Smooth muscle cell (in vitro differentiated cells): ENCODE results near the gene MTRR. TPM values are rescaled to one million over a fixed set of nuclear protein-coding genes. Genes with fewer than 3 reads are reported as not detected.

Experiments
- DNase-seq: peaks from one replicate; lab custom pipeline; 2025; ENCODE audit not compliant: unreplicated experiment; lab: John Stamatoyannopoulos, UW
- H2AFZ ChIP-seq: fragments of 200-600 bp; sonication (generic); 2 replicates; pipeline ENCODE4 v1.6.0; 2016; ENCODE audit warnings: antibody characterized with exemption, low read depth, mild to moderate bottlenecking
- H3F3A ChIP-seq: fragments of 200-600 bp; sonication (generic); 2 replicates; pipeline ENCODE4 v1.6.0; 2017; ENCODE audit warnings: antibody characterized with exemption, low read depth
- H3K27ac ChIP-seq: fragments of 200-600 bp; sonication (generic); 2 replicates; pipeline ENCODE4 v1.5.1; 2016; ENCODE audit warnings: low read depth, mild to moderate bottlenecking
- H3K27me3 ChIP-seq: fragments of 200-600 bp; sonication (generic); 2 replicates; pipeline ENCODE4 v1.6.1; 2016; ENCODE audit warnings: low read depth, mild to moderate bottlenecking
- H3K36me3 ChIP-seq: fragments of 200-600 bp; sonication (generic); 2 replicates; pipeline ENCODE4 v1.5.1; 2016; ENCODE audit warnings: low read depth
- H3K4me1 ChIP-seq: fragments of 200-600 bp; sonication (generic); 2 replicates; pipeline ENCODE4 v1.5.1; 2016; ENCODE audit warnings: low read depth
- H3K4me2 ChIP-seq: fragments of 200-600 bp; sonication (generic); 2 replicates; pipeline ENCODE4 v1.6.0; 2016; ENCODE audit warnings: mild to moderate bottlenecking
- H3K4me3 ChIP-seq: fragments of 200-600 bp; sonication (generic); 2 replicates; pipeline ENCODE4 v1.5.1; 2016; ENCODE audit warnings: mild to moderate bottlenecking
- H3K79me2 ChIP-seq: fragments of 200-600 bp; sonication (generic); 2 replicates; pipeline ENCODE4 v1.6.0; 2016; ENCODE audit warnings: low read depth, mild to moderate bottlenecking
- H3K9ac ChIP-seq: fragments of 200-600 bp; sonication (generic); 2 replicates; pipeline ENCODE4 v1.6.0; 2016; ENCODE audit warnings: low read depth
- H3K9me3 ChIP-seq: fragments of 200-600 bp; sonication (generic); replicated peaks from 2 replicates; pipeline ENCODE4 v1.5.1; 2016; ENCODE audit warnings: low read depth
- H4K20me1 ChIP-seq: fragments of 200-600 bp; sonication (generic); 2 replicates; pipeline ENCODE4 v1.6.0; 2016; ENCODE audit warnings: low read depth
- WGBS: methylation state at CpG from one replicate; pipeline ENCODE4 v1.1.7; 2016; ENCODE audit warnings: low lambda C conversion rate; 5-methylcytosine and 5-hydroxymethylcytosine counted together
- polyA plus RNA-seq: library from polyadenylated mRNA; unstranded; fragments of >200 nt; fragmentation: Nextera tagmentation; extraction: Ambion mirVana; gene quantifications from 2 replicates; pipeline ENCODE4 v1.2.1, GENCODE V29; 2016
- total RNA-seq: library from RNA; depleted of rRNA; stranded (reverse); fragments of >200 nt; gene quantifications from 2 replicates; pipeline ENCODE4 v1.2.3, GENCODE V29; 2014
- TF ChIP-seq, protein P1 (sequence below): fragments of 200-600 bp; sonication (generic); IDR thresholded peaks from 2 replicates; pipeline ENCODE4 v1.5.1; 2017; ENCODE audit warnings: borderline replicate concordance, mild to moderate bottlenecking, antibody characterized with exemption; ENCODE audit not compliant: insufficient read depth, poor library complexity, severe bottlenecking

MTRR gene
- total and polyA plus RNA-seq, 2 experiments from 2014 or later = 16.2 to 23.7 TPM

DNA sequence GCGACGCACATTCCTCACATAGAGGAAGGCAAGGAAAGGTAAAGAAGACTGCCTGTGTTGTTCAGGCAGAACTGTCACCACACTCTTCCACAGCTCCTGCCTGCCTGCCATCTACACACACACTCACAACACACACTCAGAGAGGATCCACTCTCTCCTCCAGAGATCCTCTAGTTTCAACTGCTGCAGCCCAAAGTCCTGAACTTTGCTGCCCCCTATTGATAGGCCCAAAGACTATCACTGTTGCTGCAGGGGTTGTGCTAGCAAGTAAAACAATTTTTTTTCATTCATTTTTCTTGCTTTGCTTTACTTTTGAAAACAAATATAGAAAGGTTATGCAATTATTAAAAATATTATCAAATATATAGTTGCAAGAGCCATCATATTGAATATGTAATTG is 12.1 kb upstream of the MTRR start:
- Histone ChIP-seq H3F3A (no peaks in the 10 kb centered on the region), H4K20me1 (no peaks in the 10 kb centered on the region), H3K36me3 (no peaks in the 10 kb centered on the region), H3K27ac (no peak overlapping the region), H2AFZ (no peak overlapping the region), H3K79me2 (no peaks in the 10 kb centered on the region), H3K4me2 (no peak overlapping the region), H3K27me3 (no peaks in the 10 kb centered on the region), H3K4me3 (no peak overlapping the region), H3K9me3 (no peaks in the 10 kb centered on the region), H3K9ac (no peak overlapping the region), H3K4me1 (no peaks in the 10 kb centered on the region)
- DNase-seq = no peak
- TF ChIP-seq, protein P1, sequence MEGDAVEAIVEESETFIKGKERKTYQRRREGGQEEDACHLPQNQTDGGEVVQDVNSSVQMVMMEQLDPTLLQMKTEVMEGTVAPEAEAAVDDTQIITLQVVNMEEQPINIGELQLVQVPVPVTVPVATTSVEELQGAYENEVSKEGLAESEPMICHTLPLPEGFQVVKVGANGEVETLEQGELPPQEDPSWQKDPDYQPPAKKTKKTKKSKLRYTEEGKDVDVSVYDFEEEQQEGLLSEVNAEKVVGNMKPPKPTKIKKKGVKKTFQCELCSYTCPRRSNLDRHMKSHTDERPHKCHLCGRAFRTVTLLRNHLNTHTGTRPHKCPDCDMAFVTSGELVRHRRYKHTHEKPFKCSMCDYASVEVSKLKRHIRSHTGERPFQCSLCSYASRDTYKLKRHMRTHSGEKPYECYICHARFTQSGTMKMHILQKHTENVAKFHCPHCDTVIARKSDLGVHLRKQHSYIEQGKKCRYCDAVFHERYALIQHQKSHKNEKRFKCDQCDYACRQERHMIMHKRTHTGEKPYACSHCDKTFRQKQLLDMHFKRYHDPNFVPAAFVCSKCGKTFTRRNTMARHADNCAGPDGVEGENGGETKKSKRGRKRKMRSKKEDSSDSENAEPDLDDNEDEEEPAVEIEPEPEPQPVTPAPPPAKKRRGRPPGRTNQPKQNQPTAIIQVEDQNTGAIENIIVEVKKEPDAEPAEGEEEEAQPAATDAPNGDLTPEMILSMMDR = peak; percentile 51
- WGBS = 96% methylated on average over 2 of the region's 2 CpGs

DNA sequence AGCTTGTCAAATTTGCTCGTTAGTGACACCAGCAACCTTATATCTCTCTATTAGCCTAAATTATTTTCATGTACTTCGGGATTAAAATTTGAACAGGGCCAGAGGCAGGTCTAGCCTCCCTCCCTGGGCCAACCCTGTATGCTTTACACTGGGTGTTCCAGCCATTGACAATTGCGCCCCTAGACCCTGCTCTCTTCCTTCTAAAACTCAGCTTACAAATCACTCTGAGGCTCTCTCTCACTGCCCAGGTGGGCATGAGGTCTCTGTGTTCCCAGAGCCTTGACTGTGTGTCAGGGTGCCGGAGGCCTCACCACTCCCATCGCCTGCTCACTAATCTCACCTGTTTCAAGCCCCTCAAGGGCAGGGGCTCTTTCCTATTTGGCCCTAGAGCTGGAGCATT is 11.6 kb upstream of the MTRR start:
- H3K27ac ChIP-seq = no peak overlapping the region
- H3K9me3 ChIP-seq = no peaks in the 10 kb centered on the region
- no peaks in the 10 kb centered on the region for H4K20me1 ChIP-seq
- H2AFZ ChIP-seq = no peak overlapping the region
- H3K36me3 ChIP-seq = no peaks in the 10 kb centered on the region
- no peak overlapping the region for H3K9ac ChIP-seq
- TF ChIP-seq, protein P1 = no peak
- no peak overlapping the region for H3K4me3 ChIP-seq
- H3K79me2 ChIP-seq = no peaks in the 10 kb centered on the region
- H3K27me3 ChIP-seq = no peaks in the 10 kb centered on the region
- DNase-seq = no peak
- WGBS = 85% methylated on average over 5 of the region's 5 CpGs
- no peaks in the 10 kb centered on the region for H3K4me1 ChIP-seq
- H3F3A ChIP-seq = no peaks in the 10 kb centered on the region
- H3K4me2 ChIP-seq = no peak overlapping the region

DNA sequence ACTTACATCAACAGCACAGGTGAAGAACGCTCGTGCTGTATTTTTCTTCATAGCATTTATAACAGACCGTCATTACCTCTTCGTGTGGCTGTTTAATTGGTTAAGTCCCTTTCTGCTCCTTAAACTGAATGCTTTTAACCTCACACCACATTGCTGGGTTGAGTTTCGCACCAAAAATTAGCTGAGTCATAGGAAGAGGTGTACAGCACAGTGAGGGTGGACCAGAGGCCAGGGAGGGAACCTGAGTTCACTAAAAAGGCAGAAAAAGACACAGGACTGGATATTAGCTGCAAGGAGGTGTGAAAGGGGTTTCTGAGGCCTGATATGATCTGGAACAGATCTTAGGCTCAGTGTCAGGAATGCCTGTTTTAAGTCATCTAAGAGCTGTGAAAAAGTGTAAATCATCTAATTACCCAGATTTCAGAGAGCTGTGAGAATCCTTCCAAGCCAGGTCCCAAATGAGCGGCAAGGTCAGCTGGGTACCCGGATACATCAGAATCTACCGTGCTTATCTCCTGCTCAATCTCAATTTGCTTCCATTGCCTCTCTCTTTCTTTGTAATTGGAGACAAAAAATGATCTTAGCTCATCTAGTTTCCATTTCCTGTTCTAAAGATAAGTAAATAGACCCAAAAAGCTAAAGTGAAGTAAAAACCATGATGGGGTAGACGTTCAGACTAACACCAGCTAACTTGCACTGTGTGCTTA is 10.9 kb upstream of the MTRR start:
- H3F3A ChIP-seq = no peaks in the 10 kb centered on the region
- no peak overlapping the region for H3K4me3 ChIP-seq
- H3K27me3 ChIP-seq = no peaks in the 10 kb centered on the region
- H3K4me1 ChIP-seq = no peaks in the 10 kb centered on the region
- H3K27ac ChIP-seq = no peak overlapping the region
- H3K9ac ChIP-seq = no peak overlapping the region
- DNase-seq = no peak
- 73% methylated on average over 9 of the region's 9 CpGs for WGBS
- no peaks in the 10 kb centered on the region for H4K20me1 ChIP-seq
- no peak overlapping the region for H2AFZ ChIP-seq
- peaks cover 6% of the 10 kb centered on the region for H3K36me3 ChIP-seq
- H3K79me2 ChIP-seq = no peaks in the 10 kb centered on the region
- TF ChIP-seq, protein P1 = no peak
- H3K9me3 ChIP-seq = no peaks in the 10 kb centered on the region
- no peak overlapping the region for H3K4me2 ChIP-seq

DNA sequence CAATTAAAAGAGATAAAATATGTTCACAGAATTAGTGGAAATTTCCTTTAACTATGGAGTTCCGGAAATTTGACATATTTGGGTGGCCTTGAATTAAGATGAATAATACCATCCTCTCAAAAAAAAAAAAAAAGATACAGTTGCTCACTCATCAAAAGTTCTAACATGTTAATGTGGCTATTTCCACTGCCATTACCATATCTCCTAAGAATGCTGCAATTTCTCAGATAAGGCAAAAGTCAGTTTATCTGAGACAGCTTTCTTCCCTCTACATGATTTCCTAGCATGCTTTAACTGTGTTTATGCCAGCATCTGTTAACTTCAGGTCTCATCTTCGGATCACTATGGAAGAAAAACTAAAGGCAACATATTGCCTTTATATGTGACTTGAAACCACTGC is 2.8 kb upstream of the MTRR start:
- Histone ChIP-seq H3K9ac (no peak overlapping the region), H3K36me3 (peaks cover 23% of the 10 kb centered on the region), H3K4me2 (no peak overlapping the region), H3K9me3 (no peaks in the 10 kb centered on the region), H3K27me3 (no peaks in the 10 kb centered on the region), H3K27ac (no peak overlapping the region), H3K4me3 (no peak overlapping the region), H3F3A (no peaks in the 10 kb centered on the region), H3K79me2 (peaks cover 35% of the 10 kb centered on the region), H2AFZ (no peak overlapping the region), H3K4me1 (peaks cover 14% of the 10 kb centered on the region), H4K20me1 (peaks cover 16% of the 10 kb centered on the region)
- TF ChIP-seq, protein P1 = no peak
- WGBS = 94% methylated on average over 2 of the region's 2 CpGs
- no peak for DNase-seq
